Endothelial cell of umbilical vein (primary cell): ENCODE results near the gene MYO6.

Experiments used
- EZH2 ChIP-seq: IDR thresholded peaks from 2 replicates; pipeline ENCODE4 v1.6.1; 2012; ENCODE audit warnings: borderline replicate concordance, low read depth, mild to moderate bottlenecking, moderate library complexity, low read length, inconsistent platforms; ENCODE audit not compliant: severe bottlenecking
- FOS ChIP-seq: IDR thresholded peaks from 2 replicates; pipeline ENCODE4 v1.6.1; 2011; ENCODE audit warnings: mild to moderate bottlenecking, low read length, moderate library complexity, borderline replicate concordance; ENCODE audit not compliant: insufficient read depth
- GATA2 ChIP-seq: IDR thresholded peaks from 2 replicates; pipeline ENCODE4 v1.7.0; 2011; ENCODE audit warnings: low read depth, mild to moderate bottlenecking, moderate library complexity, mixed read lengths, low read length; ENCODE audit not compliant: insufficient read length, insufficient read depth
- POLR2AphosphoS5 ChIP-seq: IDR thresholded peaks from 2 replicates; pipeline ENCODE4 v1.6.1; 2012; ENCODE audit warnings: low read depth, mild to moderate bottlenecking, control low read depth, low read length, moderate library complexity; ENCODE audit not compliant: insufficient read depth
- TF ChIP-seq, protein P1 (sequence below), 2 donors: IDR thresholded peaks; 1 replicate in 1 of 2; 2 replicates in 1 of 2; pipeline ENCODE4 v1.5.1; 2011; ENCODE audit warnings: low read length in 2 of 2, mild to moderate bottlenecking in 2 of 2, moderate library complexity in 2 of 2, control low read depth in 1 of 2, inconsistent platforms in 1 of 2, low read depth in 1 of 2; ENCODE audit not compliant: insufficient read depth in 1 of 2; ENCODE audit errors: extremely low read depth in 1 of 2
- TF ChIP-seq, protein P2 (sequence below): IDR thresholded peaks from 2 replicates; pipeline ENCODE4 v1.6.1; 2011; ENCODE audit not compliant: insufficient read depth, insufficient read length

DNA sequence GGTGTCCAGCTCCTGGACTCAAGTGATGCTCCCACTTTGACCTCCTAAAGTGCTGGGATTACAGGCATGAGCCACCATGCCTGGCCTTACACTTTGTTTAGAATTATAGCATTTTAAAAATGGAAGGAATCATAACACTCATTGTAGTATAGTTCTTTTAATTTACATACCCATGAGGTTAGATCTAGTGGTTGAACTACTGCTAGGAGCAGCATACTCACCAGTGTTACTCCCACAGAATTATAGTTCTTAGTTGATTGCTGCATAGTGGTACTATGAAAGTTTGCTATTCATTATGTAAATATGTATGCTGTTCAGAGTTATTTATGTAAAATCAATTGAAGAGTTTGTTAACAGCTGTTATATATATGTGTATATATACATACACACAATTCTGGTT lies 85.4 kb downstream of the MYO6 start:
- TF ChIP-seq, protein P1, sequence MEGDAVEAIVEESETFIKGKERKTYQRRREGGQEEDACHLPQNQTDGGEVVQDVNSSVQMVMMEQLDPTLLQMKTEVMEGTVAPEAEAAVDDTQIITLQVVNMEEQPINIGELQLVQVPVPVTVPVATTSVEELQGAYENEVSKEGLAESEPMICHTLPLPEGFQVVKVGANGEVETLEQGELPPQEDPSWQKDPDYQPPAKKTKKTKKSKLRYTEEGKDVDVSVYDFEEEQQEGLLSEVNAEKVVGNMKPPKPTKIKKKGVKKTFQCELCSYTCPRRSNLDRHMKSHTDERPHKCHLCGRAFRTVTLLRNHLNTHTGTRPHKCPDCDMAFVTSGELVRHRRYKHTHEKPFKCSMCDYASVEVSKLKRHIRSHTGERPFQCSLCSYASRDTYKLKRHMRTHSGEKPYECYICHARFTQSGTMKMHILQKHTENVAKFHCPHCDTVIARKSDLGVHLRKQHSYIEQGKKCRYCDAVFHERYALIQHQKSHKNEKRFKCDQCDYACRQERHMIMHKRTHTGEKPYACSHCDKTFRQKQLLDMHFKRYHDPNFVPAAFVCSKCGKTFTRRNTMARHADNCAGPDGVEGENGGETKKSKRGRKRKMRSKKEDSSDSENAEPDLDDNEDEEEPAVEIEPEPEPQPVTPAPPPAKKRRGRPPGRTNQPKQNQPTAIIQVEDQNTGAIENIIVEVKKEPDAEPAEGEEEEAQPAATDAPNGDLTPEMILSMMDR (IDR thresholded peaks at IDR 0.05; ENCODE audit: extremely low read depth in 1 of 2, insufficient read depth in 1 of 2, low read depth in 1 of 2, low read length in 2 of 2) = no peak
- TF ChIP-seq GATA2 = no peak
- TF ChIP-seq, protein P2, sequence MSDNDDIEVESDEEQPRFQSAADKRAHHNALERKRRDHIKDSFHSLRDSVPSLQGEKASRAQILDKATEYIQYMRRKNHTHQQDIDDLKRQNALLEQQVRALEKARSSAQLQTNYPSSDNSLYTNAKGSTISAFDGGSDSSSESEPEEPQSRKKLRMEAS = no peak
- no peak for TF ChIP-seq POLR2AphosphoS5
- no peak for TF ChIP-seq EZH2
- no peak for TF ChIP-seq FOS
